GM18502 (cell line): Measurements from ENCODE around the gene SLC13A5.
"Not testable (repeated sequence)": the region's sequence is repeated elsewhere in the genome, so short reads cannot be mapped to it uniquely, and the experiment has no call there.

ENCODE experiments used
- ATAC-seq: cut with Tn5 transposase; IDR thresholded peaks from one replicate; pipeline ENCODE4 v1.9.1; 2021; ENCODE audit warnings: mild to moderate bottlenecking; ENCODE audit not compliant: unreplicated experiment, poor library complexity

The SLC13A5 gene

DNA sequence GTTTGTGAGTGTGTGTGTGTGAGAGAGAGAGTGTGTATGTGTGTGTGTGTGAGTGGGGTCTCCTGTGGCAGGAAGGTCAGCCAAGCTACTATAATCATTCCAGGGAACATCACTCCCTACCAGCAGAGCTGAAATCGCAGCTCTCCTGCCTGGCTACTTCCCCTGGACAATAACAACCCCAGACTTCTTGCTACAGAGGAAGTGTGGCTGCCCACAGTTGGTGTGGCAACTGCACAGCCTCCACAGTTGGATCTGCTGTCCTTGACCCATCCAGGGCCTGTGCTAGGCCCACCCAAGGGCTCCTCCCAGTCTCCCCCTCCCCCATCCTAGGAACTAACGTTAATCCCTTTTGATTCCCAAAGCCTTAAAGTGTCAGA, 1.5 kb downstream of the SLC13A5 start:
- ATAC-seq = no peak

GRCh38 chr17:6711081-6711674, 2.0 kb downstream of the SLC13A5 start:
- ATAC-seq = no peak

DNA sequence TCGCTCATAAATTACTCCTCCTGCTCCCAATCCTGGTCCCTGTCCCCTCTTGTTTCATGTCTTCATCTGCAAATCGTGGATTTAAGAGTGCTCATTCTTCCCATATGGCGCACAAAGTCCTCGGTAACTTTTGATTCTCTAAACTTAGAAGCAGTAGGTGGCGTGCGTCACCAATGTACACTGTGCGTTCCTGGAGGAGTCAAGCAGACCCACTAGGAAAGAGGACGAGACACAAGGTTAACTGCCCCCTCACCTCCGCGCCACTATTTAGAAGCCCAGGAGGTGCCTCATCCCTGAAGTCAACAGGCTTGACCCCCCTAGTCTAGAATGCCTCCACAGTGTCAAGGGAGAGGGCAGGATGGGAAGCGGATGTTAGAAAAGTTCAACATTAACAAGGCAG, 2.9 kb downstream of the SLC13A5 start:
- ATAC-seq = no peak

DNA sequence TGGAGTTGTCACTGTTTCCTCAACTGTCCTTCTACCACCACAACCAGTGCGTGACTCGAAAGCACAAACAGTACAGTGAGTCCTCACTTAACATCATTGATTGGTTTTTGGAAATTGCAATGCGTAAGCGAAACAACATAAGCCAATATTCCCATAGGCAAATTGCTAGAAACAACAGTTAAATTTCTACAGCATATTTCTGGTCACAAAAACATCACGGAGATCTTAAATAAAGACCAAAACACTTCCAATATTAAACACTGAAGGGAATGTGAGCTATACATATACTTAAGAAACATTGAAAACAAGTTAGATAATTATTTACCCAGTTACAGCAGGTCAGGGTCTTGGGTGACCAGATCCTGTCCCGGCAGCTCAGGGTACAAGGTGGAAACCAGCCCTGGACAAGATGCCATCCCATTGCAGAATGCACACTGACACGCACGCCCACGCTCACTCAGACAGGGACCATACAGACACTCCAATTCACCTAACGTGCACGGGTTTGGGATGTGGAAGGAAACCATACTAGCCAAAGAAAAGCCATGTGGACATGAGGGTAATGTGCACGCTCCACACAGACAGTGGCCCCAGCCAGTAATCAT, 4.7 kb downstream of the SLC13A5 start:
- no peak for ATAC-seq

GRCh38 chr17:6706996-6707395, 6.2 kb downstream of the SLC13A5 start:
- ATAC-seq = no peak

GRCh38 chr17:6706499-6706898, 6.7 kb downstream of the SLC13A5 start:
- no peak for ATAC-seq

GRCh38 chr17:6704470-6705052, 8.6 kb downstream of the SLC13A5 start:
- no peak for ATAC-seq

GRCh38 chr17:6703751-6704150, 9.4 kb downstream of the SLC13A5 start:
- ATAC-seq = no peak

- no peak for ATAC-seq
These were observed 10.5 kb downstream of the SLC13A5 start for GRCh38 chr17:6702567-6703215.

DNA sequence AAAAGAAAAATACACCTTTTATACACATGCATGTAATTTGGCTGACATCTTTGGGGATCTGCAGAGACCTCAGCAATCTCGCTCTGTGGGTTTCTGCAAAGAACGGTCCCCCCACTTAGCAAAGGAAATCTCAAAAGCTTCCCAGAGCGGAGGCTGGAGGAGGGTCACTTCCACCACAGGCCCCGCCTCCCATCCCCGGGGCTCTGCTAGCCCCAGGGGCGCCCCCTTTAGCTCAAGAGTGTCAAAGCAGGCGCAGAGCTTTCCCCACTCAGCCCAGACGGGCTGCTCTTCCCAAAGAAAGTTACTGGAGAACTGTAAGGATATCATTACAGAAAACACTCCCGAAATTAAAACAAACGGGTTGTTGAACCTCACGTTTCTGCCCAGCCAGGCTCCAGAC, 11.4 kb downstream of the SLC13A5 start:
- ATAC-seq = no peak

GRCh38 chr17:6700948-6701307, 12.2 kb downstream of the SLC13A5 start:
- no peak for ATAC-seq

DNA sequence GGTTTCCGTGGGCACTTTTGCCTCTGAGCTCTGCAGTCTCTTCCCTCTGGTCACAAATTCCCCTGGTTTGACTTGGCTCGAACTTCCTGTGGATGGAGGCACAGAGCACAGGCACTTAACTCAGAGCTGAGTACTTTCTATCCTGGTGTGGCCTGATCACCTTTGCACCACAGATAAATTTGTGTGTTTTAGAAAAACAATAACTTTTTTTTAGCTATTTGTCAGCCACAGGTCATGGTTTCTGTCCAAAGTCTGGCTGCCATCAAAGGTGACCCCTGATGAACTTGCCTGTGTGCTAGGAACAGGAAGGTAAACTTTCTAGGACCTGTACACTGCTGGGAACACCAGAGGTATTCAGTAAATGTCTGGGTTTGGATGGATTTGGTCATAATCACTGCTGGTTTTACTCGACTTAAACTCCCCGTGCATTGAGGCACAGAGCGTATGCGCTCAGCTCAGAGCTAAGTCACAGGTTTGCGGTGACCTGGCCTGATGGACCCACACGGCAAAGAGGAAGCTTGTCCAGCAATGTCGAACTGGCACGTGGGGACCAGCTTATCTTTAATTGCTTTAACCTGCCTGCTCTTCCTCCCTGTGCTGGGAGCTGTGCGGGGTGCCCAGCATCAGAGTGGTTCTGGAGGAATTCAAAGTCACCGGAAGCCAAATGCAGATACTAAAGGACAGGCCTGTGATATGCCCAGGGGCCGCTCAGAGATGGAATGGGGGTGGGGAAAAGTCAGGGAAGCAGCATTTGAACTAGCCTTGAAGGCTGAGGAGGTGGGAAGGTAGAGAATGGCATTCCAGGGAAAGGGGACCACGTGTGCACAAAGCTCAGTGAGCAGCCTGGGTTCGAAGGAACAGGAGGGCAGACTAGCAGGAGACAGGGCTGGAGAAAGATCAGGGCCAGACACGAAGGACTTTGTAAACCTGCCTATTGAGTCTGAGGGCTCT, 12.9 kb downstream of the SLC13A5 start:
- ATAC-seq = no peak

DNA sequence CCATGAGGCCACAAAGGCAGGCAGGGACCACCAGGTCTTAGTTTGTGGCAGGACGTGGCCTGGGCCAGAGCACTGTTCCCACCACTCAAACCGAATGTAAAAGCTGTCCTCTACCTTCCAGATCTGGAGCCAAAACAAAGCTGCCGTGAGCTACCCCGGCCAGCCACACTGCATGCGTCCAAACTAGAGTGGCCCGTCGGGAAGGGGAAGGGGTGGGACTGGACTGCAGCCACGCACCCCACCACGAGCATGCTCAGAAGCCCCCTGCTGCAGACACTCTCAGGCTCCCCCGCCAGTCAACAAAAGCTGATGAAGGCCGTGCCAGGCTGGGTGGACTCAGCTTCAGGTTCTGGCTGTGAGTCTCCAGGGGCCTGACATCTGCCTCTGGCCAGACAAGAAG, 15.2 kb downstream of the SLC13A5 start:
- no peak for ATAC-seq

DNA sequence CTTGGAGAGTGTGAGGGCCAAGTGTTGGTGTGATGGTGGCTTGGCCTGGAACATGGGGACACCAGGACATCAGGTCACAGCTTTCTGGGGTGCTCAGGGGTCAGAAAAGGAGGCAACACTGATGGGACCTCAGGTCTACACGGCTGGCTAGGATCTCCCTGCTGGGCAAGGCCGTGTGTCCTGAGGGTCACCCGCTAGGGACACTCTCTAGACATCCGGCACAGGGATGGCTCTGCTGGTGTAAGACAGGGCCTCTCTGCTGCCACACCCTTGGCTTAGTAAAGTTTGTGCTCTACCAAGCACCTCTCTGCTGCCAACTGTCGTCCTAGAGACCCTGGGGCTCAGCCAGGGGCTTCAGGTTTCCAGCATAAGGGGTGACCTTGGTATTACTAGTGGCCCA, 16.3 kb downstream of the SLC13A5 start:
- no peak for ATAC-seq

GRCh38 chr17:6695565-6695964, 17.6 kb downstream of the SLC13A5 start:
- ATAC-seq = no peak

DNA sequence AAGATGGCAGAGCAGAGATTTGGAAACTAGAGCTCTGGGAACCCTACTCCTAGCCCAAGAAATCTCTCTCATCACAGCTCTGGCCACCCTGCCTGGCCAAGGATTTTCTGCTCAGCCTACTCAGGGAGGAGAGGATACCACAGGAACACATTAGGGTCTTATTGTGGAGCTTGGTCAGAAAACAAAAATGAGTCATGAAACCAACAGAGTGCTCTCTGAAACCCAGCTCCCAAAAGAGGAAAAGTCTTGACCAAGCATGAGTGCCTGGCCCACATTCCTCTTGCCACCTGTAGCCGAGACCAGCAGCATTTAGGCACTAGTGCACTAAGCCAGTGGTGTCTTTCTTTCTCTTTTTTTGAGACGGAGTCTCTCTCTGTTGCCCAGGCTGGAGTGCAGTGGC, 18.1 kb downstream of the SLC13A5 start:
- ATAC-seq = no peak

GRCh38 chr17:6691958-6692357, 21.2 kb downstream of the SLC13A5 start:
- ATAC-seq = not testable (repeated sequence)

GRCh38 chr17:6691546-6691945, 21.6 kb downstream of the SLC13A5 start:
- no peak for ATAC-seq

- ATAC-seq = no peak
These were observed 22.5 kb downstream of the SLC13A5 start for GRCh38 chr17:6690641-6691040.

- no peak for ATAC-seq
These were observed 24.2 kb downstream of the SLC13A5 start for GRCh38 chr17:6688944-6689343.

- no peak for ATAC-seq
These were observed 27.1 kb downstream of the SLC13A5 start for GRCh38 chr17:6686026-6686425.
